G401.6 (cell line): ENCODE results near the gene HOXC12.

Experiments used
- FAIRE-seq: peaks from 2 replicates; lab custom pipeline; 2012; peaks lifted over from hg19 to GRCh38; lab: Jason Lieb, UNC

The HOXC12 gene

DNA sequence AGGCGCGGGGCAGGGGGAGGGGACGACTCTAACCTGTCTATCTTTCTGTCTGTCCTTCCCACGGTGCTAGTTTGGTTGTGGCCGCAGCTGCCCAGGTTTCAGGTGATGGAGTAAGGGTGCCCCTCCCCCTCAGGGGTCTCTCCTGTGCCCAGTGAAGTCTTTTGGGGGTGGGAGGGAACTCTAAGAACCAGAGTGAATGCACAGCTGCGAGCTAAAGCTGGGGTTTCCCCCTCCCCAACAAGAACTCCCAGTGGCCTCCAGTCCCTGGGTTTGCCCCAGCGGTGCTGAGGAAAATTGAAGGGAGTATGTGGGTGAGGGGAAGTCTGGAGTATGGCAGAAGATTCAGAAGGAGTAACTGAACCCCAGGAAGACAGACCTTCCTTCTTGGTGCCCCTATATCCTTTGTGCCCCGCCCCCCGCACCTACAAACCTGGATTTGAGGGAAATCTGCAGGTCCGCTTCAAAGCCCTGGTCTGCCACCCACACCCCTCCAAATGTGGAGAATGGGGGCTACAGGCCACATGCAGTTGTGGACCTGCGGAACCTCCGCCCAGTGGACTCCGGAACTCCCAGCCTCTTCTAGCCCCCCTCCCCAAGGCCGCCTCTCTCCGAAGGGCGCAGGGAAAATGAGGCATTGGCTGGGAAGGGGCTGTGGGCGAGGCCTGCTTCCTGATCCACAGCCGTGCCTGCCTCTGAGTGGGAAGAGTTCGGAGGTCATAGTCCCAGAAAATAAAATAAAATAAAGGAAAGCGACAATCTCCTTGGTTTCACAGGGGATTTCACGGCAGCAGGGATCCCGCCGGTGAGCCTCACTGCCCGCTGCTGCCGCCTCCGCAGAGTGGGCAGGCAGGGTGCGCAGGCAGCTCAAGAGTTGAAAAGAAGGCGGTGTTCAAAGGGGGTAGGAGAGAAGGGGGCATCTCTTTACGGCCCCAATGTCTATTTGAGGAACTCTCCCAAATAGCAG lies 41.8 kb downstream of the HOXC12 start:
- no peak for FAIRE-seq

DNA sequence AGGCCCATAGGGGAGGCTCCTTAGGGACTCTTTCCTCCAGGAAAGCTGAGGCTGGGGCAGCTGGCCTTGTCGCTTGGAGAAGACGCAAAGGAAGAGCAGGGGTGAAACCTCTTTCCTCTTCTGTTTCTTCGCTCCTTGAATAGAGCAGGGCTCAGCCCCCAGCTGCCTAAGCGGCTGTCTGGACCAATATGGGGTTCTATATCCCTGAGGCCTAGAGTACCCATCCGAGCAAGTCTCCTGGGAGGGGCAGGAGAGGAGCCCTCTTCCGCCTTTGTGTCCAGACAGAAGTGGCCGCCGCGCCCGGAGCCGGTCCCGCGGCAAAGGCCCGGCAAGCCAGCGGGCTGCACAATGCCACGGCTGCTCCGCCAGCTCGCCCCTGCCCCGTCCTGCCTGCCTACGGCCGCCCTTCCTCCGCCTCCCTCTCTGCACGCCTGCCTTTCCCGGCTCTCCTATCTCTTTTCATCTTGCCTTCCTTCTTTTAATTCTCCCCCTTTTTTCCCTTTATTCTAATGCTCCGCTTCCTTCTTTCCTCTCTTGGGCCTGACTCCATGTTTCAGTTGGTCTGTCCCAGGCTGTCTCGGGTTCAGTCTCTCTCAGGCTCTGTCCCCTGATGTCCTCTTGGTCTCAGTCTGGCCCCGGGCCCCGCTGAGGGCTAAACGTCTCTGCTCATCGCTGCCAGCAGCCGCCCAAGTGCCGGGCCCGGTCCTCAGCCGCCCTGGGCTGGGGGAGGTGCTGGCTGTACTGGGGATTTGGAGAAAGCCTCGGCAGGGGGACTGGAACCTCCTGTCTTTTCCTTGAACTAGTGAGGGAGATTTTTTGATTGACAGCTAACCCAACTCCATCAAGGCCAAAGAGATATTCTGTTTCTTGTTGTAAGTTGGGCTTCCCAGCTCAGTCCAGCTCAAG lies 42.8 kb downstream of the HOXC12 start:
- FAIRE-seq = peak; percentile 11

GRCh38 chr12:53998110-53998899 lies 43.6 kb downstream of the HOXC12 start:
- FAIRE-seq = no peak

DNA sequence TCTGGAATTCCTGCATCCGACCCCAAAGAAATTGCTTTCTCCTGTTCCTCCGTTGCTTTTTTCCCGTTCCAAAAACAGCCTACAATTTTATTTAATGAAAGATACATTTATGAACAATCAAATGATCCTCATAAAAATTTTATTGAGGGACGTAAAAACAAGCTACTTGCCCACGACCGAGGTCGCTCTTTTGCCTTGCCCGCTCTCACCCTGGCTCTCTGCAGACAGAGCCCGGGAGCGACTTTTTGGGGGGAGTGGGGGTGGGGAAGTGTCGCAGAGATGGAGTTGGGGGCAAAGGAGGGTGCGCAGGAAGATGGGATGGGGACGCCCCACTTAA lies 44.2 kb downstream of the HOXC12 start:
- no peak for FAIRE-seq

DNA sequence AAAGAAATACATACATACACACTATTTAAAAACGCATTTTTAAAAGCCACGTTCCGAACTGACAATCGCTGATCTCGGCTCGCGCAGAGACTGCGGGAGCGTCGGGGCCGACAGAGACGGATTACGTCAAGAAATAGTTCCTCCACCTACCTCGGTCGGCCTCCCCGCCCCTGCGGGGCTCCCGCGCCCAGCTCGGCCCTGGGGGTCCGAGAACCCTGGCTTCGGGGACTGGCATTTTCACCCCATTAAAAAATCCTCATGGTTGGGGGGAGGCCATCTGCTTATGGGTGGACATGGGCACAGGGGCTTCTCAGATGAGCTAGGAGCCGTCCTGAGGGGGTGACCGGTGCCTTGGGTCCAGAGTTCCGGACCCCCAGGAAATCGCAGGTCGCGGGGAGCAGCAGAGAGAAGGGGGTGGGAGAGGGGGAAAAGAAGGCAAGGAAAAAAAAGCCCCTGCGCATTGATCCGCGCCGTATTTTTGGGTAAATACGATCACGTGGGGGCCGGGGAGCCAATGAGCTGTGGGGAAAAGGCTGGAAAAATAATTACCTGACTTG lies 44.9 kb downstream of the HOXC12 start:
- peak; percentile 84 for FAIRE-seq

- no peak for FAIRE-seq
Observed at GRCh38 chr12:54000116-54001114, 45.7 kb downstream of the HOXC12 start, which contains the start of gene HOXC9. HOXC9 (plus strand) TSS chr12:54000161; CDS start chr12:54000189, 28 bp downstream.

DNA sequence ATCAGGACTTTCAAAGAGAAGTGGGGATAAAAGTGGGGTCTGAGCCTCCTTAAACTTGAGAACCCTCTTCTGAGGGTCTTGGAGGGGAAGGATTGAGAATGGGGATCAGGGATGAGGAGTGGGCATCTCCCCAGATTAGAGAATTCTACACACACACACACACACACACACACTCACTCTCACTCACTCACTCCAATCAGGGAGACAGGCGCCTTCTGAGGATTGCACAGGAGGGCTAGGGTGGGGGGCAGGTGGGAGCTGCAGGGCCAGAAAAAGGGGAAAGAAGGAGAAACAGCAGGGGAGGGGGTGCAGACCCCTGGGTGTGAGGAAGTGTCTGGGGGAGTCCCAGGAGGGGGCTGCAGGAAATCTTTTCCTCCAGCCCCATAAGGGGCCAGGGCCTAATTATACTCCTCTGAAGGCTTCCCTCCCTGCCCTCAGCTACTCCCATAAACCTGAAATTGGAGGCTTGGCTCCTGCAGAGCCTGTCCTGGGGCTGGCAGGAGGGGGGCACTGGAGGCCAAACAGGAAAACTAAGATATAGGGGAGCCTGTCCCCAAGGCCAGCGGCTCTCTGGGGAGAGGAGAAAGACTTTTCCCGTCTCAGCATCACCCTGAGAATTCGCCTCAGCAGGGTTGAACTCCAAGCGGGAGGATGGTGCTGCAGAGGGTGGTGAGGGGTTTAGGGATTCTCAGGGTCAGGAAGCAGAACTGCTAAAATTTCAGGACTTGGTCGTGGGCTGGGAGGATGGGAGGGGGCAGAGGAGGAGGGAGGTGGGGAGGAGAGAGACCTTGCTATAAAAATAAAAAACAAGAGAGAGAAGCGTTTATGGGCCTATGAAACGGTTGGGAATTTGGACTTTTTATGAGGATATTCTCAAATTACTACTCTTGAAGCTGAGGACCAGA lies 46.8 kb downstream of the HOXC12 start:
- no peak for FAIRE-seq

DNA sequence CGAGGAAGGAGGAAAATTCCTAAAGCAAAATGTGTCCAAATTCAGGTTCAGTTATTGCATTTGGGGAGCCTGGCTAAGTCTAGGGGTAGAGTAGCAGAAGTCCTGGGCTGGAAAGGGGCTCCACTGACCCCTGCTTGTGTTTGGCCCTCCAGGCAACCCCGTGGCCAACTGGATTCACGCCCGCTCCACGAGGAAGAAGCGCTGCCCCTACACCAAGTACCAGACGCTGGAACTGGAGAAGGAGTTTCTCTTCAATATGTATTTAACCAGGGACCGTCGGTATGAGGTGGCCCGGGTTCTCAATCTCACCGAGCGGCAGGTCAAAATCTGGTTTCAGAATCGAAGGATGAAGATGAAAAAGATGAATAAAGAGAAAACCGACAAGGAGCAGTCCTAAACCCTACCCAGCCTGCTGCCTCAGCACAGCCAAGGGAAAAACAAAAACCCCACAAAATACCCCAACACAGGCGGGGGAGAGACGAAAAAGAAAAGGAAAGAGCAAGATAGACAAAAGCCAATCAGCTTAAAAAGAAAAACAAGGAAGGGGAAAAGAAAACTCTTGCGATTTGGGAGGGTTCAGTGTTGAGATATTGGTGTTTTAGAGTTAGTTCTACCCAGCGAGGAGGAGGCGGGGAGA lies 47.7 kb downstream of the HOXC12 start:
- FAIRE-seq = peak; percentile 88

GRCh38 chr12:54002915-54003389 lies 48.2 kb downstream of the HOXC12 start:
- FAIRE-seq = peak; percentile 53

DNA sequence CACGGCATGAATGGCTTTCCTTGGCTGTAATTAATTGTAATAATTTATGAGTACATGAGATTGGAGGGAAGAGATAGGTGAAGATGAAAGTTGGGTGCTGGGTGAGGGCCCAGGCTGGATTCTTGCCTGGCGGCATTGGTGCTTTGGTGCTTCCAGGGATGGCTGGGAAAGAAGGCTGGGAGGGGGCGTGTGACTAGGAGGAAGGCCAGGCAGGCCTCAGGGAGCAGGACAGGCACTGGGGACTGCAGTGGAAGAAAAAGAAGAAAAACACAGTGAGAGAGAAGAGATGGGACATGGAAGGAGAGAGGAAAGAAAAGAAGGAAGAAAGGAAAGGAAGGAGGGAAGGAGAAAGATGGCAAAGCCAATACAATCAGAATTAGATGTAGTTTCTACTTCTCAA lies 48.9 kb downstream of the HOXC12 start:
- FAIRE-seq = no peak

DNA sequence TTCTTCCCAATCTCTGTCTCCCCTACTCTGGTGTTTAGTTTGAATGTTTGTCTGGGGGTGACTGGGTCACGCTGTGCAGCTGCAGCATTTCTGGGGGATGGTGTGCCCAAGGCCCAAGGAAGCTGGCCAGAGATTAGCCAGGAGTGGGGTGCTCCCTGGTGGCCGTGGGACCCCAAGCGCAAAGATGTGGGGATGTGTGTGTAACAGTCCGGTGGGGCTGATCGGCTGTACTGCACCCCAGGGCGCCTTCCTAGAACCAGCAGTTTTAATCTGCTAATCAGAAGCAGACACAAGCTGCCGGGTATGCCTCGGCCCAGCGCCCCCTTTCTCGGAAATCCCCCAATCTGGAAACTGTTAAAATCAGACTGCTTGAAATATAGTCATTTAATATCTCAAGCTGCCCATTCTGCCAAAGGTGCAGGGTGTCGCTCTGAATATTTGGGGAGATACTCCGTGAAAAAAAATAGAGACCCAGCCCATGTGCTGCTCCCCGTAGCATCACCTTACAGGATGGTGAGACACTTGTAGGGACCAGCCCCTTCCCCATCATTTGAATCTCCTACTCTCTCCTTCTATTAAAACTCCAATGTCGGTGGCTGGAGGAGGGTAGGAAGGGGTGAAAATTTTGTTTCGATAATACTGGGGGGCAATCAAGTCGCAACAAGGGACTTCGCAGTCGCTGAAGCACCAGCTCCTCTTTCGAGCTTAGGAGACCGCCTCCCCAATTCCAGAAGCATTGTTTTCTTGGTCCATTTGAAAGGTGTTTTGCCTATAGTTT lies 49.5 kb downstream of the HOXC12 start:
- FAIRE-seq = no peak

DNA sequence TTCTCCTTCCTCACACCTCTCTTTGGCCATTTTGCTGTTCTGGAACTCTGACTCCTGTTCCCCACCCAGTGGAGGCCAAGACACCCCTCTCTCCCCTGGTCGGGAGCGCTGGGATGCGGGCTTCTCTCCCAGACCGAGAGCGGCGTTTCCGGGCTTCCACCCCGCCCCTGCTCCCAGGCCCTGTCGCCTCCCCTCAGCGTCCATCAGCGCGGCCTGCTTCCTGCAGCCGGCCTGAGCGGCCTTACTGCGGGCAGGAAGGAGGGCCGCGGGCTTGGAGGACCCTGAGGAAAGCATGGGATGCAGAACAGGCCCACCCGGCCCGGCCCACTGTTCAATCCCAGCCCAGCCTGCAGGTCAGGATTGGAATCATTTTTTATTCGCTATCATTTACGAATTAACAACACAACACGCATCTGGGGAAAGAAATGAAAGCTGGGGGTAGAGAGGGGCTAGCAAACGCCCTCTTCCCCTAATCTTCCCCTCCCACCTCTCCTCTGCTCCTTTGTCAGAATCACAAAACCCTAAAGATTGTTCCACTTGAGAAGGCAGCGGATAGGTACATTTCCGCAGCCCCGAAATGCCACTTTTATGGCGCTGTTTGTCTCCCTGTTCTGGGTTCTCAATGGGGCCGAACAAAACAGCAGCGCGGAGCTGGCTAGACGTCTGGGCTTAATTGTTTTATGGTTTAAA lies 50.3 kb downstream of the HOXC12 start:
- no peak for FAIRE-seq

DNA sequence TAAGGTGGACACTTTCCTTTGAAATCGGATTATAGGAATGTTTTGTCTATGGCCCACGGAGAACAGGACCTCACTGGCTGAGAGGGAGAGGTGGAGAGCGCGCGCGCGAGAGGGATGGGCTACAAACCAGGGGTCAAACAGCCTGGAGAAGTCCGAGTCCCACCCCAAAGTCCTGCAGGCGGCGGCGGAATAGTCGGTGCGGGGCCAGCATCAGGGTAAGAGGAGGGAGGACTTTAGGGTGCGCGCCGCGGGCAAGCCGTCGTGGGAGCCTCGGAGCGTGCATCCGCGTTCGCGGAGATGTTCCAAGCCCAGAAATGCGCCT lies 50.8 kb downstream of the HOXC12 start:
- FAIRE-seq = no peak

DNA sequence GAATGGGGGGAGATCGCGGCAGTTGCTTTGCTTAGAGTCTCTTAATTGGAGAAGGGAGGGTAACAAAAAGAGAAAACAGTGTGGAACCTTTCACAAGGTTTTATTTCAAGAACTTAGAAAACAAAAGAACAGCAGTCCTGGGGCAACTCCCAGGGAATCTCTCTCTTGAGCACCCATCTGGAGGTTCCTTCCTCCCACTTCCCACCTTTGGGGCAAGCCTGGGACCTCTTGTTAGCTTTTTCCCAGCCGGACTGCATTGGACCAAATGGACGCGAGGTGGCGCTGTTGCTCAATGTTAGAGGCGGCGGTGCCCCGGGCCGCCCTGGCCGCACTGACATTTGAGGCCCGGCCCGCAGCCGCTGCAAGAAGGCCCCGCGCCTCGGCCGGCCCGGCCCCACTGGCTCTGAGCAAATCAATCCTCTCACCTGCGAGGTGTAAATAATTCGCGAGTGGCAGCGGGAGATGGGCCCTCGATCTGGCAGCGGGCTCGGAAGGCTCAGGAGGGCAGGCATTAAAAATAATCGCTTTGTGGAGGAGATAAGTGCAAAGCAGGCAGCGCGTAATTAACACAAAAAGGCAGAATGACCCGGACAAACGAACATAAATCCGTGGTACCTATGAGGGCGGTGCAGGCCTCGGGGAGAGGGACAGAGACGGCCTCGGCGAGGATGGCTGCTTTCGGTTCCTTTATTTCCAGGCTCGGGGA lies 51.3 kb downstream of the HOXC12 start:
- FAIRE-seq = peak; percentile 94

GRCh38 chr12:54006559-54007220 lies 52.0 kb downstream of the HOXC12 start:
- FAIRE-seq = no peak

DNA sequence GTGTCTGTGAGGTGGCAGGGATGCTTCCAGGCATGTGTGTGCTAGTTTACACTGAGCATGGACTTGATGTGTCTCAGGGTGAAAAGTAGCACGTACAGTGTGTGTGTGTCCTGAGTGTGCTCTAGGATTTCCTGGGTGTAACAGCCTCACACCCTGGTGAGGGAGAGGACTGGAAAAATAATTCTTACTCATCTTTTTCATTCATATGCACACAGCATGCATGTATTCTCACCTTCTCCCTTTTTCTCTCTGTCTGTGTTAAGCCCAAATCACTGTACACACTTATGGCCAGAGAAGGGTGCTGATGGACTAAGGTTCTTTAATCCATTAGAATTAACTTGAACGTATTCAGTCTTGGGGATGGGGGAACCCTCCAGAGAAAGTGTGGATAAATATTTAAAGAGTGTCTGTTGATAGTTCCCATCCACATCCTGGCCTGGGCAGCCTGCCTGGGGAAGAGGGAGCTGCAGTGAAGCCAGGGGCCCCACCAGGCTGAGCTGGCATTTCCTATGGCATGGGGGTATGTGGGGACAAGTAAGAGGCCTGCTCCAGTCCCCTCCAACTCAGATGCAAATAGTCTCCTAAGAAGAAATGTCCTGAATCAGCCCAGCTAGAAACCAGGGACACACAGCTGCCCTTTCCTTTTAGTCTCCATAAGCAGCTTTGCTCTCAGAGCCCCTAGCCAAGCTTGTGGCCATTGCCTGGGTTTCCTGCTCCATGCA lies 53.0 kb downstream of the HOXC12 start:
- no peak for FAIRE-seq
